Measurements from ENCODE around the gene SKAP2.

The SKAP2 gene

DNA sequence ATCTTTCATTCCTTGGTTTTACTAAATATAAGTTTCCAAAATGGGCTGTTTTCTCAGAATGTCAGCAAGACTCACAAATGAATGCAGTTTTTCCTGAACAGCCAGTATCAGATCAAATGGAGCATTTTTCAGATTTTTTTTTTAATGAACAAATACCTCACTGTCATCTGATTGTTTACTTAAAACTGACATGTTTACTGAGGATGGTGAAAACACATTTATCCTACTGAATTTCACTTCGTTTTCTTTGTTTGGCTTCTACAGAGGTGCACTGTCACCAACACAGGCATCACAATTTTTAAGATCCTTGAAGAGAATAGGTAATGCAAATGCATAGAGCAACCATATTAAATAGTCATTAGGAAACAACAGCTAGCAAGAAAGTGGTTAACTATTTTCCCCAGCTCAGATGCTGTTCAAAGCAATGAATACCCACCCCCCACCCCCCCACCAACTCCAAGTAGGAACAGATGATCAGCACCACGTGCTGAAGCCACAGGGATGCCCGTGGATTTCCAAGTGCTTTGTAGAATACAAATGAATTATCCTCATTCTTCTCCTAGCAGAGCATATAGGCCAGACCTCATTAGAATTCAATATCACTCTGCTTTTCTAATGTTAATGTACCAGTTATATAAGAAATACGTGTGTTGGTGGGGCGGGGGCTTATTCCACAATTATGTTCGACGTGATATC lies 205.9 kb downstream of the SKAP2 start:
- Histone ChIP-seq H3K36me3 (ENCODE audit: insufficient read depth, insufficient read length, low read length) (no peaks in the 10 kb centered on the region), H3K4me1 (ENCODE audit: insufficient read depth, insufficient read length) (no peaks in the 10 kb centered on the region), H3K9me3 (ENCODE audit: insufficient read depth, low read length) (no peaks in the 10 kb centered on the region), H3K27me3 (ENCODE audit: insufficient read depth, insufficient read length) (no peaks in the 10 kb centered on the region), H3K4me3 (ENCODE audit: insufficient read length, low read depth) (no peak overlapping the region), H3K9ac (ENCODE audit: insufficient read length, low read depth) (no peak overlapping the region)
- no peak for DNase-seq (ENCODE audit: low read depth, low spot score)
- no peak for TF ChIP-seq SUZ12 (IDR thresholded peaks at IDR 0.05; ENCODE audit: extremely low read depth, insufficient read depth, insufficient read length)
- TF ChIP-seq ZNF274 (IDR thresholded peaks at IDR 0.05; ENCODE audit: low read depth, low read length) = no peak
- no peak for TF ChIP-seq YY1 (IDR thresholded peaks at IDR 0.05; ENCODE audit: insufficient read depth, insufficient read length)

DNA sequence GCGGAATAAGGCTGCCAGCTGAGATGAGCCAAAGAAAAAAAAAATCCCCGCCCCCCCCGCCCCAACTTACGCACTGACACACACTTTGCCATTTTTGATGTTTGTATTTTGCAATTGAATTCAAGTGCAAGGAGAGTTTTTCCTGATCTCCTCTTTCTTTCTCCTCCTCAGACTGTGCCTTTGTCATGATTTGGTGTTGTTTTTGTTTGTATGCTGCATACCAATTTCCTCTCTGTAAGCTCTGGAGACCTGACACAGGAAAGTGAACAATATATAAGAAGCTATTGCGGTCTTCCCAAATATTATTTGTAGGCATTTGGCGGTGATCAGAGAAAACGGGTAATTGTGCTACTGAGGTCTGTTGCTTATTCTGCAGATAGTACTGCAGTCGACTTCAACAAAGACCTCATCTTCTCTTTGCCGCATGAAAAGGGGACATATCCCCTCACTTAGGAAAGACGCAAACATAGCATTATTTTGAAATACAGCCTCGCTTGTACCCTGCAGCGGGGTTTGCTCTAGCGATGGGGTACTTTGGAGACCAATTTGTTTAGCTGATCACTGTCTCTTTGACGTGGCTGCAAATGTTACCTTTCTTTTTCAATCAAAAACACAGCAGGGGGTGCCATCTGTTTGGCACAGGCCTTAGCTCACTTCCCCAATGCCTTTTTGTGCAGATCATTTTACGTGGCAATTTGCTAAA lies 206.6 kb downstream of the SKAP2 start:
- Histone ChIP-seq H3K4me3 (ENCODE audit: insufficient read length, low read depth) (no peak overlapping the region), H3K4me1 (ENCODE audit: insufficient read depth, insufficient read length) (no peaks in the 10 kb centered on the region), H3K9me3 (ENCODE audit: insufficient read depth, low read length) (no peaks in the 10 kb centered on the region), H3K27me3 (ENCODE audit: insufficient read depth, insufficient read length) (no peaks in the 10 kb centered on the region), H3K36me3 (ENCODE audit: insufficient read depth, insufficient read length, low read length) (no peaks in the 10 kb centered on the region), H3K9ac (ENCODE audit: insufficient read length, low read depth) (no peak overlapping the region)
- DNase-seq (ENCODE audit: low read depth, low spot score) = peak; percentile 39
- TF ChIP-seq YY1 (IDR thresholded peaks at IDR 0.05; ENCODE audit: insufficient read depth, insufficient read length) = no peak
- no peak for TF ChIP-seq SUZ12 (IDR thresholded peaks at IDR 0.05; ENCODE audit: extremely low read depth, insufficient read depth, insufficient read length)
- TF ChIP-seq ZNF274 (IDR thresholded peaks at IDR 0.05; ENCODE audit: low read depth, low read length) = no peak

DNA sequence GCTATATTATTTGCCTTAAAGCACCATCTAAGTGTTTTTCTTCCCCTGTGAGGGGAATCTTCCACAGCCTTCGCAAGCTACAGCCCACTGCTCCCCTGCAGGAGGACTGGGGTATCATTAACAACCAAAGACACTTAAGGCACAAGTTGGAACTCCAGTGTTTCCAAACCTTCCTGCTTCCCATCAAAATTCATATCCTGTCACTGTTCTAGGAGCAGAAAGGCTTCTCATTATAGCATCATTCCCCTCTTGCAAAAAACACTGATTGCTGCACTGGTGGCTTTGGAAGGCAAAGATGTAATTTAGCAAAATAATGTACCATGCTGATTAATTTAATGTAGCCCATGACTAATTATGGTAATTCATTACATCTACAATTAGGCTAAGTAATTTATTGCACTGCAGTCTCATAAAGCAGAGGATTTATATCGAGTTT lies 207.2 kb downstream of the SKAP2 start:
- no peak overlapping the region for H3K9ac ChIP-seq (ENCODE audit: insufficient read length, low read depth)
- H3K9me3 ChIP-seq (ENCODE audit: insufficient read depth, low read length) = no peaks in the 10 kb centered on the region
- no peaks in the 10 kb centered on the region for H3K36me3 ChIP-seq (ENCODE audit: insufficient read depth, insufficient read length, low read length)
- H3K4me3 ChIP-seq (ENCODE audit: insufficient read length, low read depth) = no peak overlapping the region
- H3K27me3 ChIP-seq (ENCODE audit: insufficient read depth, insufficient read length) = no peaks in the 10 kb centered on the region
- no peak for DNase-seq (ENCODE audit: low read depth, low spot score)
- no peak for TF ChIP-seq YY1 (IDR thresholded peaks at IDR 0.05; ENCODE audit: insufficient read depth, insufficient read length)
- no peak for TF ChIP-seq SUZ12 (IDR thresholded peaks at IDR 0.05; ENCODE audit: extremely low read depth, insufficient read depth, insufficient read length)
- TF ChIP-seq ZNF274 (IDR thresholded peaks at IDR 0.05; ENCODE audit: low read depth, low read length) = no peak
- no peaks in the 10 kb centered on the region for H3K4me1 ChIP-seq (ENCODE audit: insufficient read depth, insufficient read length)

DNA sequence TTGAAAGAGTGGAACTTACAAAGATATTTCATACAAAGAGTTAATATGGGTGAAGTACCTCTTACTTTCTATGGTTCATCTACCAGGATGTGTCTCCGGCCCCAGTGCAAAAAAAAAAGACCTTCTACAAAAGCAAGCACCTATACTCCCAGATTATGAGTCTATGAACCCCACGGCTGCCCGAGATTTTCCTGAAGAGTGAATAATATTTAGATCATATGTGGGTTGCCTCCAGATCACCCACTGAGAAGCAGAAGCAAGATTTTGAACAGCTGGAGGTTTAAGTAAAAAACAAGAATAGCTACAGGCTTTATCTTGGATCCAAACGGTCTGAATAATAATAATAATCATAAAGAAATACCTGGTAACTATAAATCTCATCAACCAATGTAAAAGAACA lies 207.7 kb downstream of the SKAP2 start:
- DNase-seq (ENCODE audit: low read depth, low spot score) = no peak
- TF ChIP-seq SUZ12 (IDR thresholded peaks at IDR 0.05; ENCODE audit: extremely low read depth, insufficient read depth, insufficient read length) (no peak), ZNF274 (IDR thresholded peaks at IDR 0.05; ENCODE audit: low read depth, low read length) (no peak), YY1 (IDR thresholded peaks at IDR 0.05; ENCODE audit: insufficient read depth, insufficient read length) (no peak)

DNA sequence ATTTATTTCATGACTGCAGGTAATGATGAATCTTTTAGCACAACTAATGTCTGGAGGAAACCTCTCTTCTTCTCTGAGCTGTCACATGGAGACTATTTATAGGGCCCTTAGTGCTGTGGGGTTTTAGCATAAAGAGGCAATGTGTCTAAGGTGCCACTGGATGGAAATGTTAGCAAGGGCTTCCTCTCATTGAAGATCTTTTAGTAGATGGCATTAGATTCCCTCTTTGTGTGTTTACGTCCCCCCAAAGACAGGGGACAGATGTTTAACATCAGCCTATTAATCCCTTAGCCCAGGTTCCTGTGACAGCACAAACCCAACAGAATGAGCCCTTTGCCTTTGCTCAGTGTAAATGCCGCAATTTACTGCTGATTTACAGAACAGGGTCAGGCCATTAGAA lies 208.6 kb downstream of the SKAP2 start:
- no peak for DNase-seq (ENCODE audit: low read depth, low spot score)
- Histone ChIP-seq H3K4me3 (ENCODE audit: insufficient read length, low read depth) (no peak overlapping the region), H3K9me3 (ENCODE audit: insufficient read depth, low read length) (no peaks in the 10 kb centered on the region), H3K36me3 (ENCODE audit: insufficient read depth, insufficient read length, low read length) (no peaks in the 10 kb centered on the region), H3K4me1 (ENCODE audit: insufficient read depth, insufficient read length) (no peaks in the 10 kb centered on the region), H3K9ac (ENCODE audit: insufficient read length, low read depth) (no peak overlapping the region), H3K27me3 (ENCODE audit: insufficient read depth, insufficient read length) (no peaks in the 10 kb centered on the region)
- no peak for TF ChIP-seq SUZ12 (IDR thresholded peaks at IDR 0.05; ENCODE audit: extremely low read depth, insufficient read depth, insufficient read length)
- TF ChIP-seq YY1 (IDR thresholded peaks at IDR 0.05; ENCODE audit: insufficient read depth, insufficient read length) = no peak
- TF ChIP-seq ZNF274 (IDR thresholded peaks at IDR 0.05; ENCODE audit: low read depth, low read length) = no peak

More for the DNA sequence above, 207.7 kb downstream of the SKAP2 start:
- H3K27me3 ChIP-seq (ENCODE audit: insufficient read depth, insufficient read length) = no peaks in the 10 kb centered on the region
- no peaks in the 10 kb centered on the region for H3K9me3 ChIP-seq (ENCODE audit: insufficient read depth, low read length)
- no peak overlapping the region for H3K9ac ChIP-seq (ENCODE audit: insufficient read length, low read depth)
- H3K36me3 ChIP-seq (ENCODE audit: insufficient read depth, insufficient read length, low read length) = no peaks in the 10 kb centered on the region
- no peak overlapping the region for H3K4me3 ChIP-seq (ENCODE audit: insufficient read length, low read depth)
- H3K4me1 ChIP-seq (ENCODE audit: insufficient read depth, insufficient read length) = no peaks in the 10 kb centered on the region

DNA sequence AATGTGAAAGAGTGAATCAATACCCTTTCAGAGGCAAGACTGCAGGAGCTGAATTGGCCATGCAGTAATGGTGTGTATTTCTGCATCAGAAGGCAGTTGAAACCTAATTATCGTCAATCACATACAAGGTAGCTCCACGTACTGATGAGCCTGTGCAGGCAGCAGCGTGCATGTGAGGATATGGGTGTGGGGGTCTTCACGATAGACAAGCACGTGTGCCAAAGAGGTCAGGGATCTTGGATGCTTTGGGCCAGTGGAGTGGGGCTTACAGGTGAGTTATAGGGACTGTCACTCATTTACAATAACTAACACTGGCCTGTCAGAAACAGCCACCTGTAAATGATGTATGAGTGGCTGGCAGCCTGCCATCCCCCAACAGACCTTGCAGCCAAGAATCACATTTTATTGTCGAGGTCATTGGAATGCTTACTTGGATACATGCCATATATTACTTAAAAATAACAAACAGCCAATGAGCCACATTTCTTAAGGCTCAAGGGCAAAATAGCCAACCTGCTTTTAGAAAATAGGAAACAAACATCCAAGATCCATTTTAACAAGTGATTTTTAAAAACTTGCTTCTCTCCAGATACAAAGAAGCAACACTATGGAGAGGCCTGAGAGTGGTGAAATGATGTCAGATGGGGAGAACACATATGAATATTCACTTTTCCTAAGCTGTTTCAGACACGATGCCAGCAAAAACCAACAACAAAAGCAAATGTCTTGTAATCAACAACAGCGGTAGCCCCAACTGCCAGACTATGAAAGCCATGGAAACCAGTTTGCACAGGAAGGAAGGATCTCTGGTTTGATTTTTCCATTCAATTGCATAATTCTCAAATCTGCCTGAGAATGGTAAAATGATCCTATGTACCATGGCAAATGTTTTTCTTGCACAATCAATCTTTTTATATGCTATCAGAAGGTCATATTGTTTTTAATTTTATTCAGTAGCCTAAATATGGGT lies 210.7 kb downstream of the SKAP2 start:
- DNase-seq (ENCODE audit: low read depth, low spot score) = no peak
- H3K27me3 ChIP-seq (ENCODE audit: insufficient read depth, insufficient read length) = no peaks in the 10 kb centered on the region
- H3K4me3 ChIP-seq (ENCODE audit: insufficient read length, low read depth) = no peak overlapping the region
- H3K9ac ChIP-seq (ENCODE audit: insufficient read length, low read depth) = no peak overlapping the region
- H3K9me3 ChIP-seq (ENCODE audit: insufficient read depth, low read length) = no peaks in the 10 kb centered on the region
- H3K4me1 ChIP-seq (ENCODE audit: insufficient read depth, insufficient read length) = no peaks in the 10 kb centered on the region
- TF ChIP-seq YY1 (IDR thresholded peaks at IDR 0.05; ENCODE audit: insufficient read depth, insufficient read length) (no peak), ZNF274 (IDR thresholded peaks at IDR 0.05; ENCODE audit: low read depth, low read length) (no peak), SUZ12 (IDR thresholded peaks at IDR 0.05; ENCODE audit: extremely low read depth, insufficient read depth, insufficient read length) (no peak)
- H3K36me3 ChIP-seq (ENCODE audit: insufficient read depth, insufficient read length, low read length) = no peaks in the 10 kb centered on the region

All from NT2/D1 (cell line).